Stimulated activated CD8-positive, alpha-beta memory T cell treated with anti-CD3 and anti-CD28 coated beads, Interleukin-7, amount 100 ng/mL, for 24 hours (primary cell): ENCODE measurements around the gene TFDP1.

Experiments
- DNase-seq: peaks from one replicate; pipeline ENCODE4 v3.0.0-alpha.2; 2020; ENCODE audit warnings: low read depth

TFDP1 gene

GRCh38 chr13:113584205-113584869 is at the start of gene TFDP1:
TSS of gene TFDP1 (plus strand) at chr13:113584753. CDS start at chr13:113585838, 1,085 bp downstream.
- peak; percentile 71 for DNase-seq

DNA sequence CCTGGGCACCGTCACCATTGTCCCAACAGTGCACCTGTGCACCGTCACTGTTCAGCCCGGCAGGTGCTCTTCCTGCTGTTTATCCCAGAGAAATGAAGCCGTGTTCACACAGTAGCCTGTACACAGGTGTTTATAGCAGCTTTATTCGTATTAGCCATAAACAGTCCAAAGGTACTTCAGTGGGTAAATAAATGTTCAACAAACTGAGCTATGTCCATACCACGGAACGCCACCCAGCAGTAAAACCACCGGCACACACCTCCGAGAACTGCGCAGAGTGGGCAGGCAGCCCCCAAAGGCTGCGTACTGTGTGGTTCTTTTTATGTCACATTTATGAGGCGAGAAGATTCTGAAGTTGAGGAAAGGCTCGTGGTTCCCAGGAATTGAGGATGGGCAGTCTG is 49.2 kb upstream of the TFDP1 start:
- DNase-seq = no peak

DNA sequence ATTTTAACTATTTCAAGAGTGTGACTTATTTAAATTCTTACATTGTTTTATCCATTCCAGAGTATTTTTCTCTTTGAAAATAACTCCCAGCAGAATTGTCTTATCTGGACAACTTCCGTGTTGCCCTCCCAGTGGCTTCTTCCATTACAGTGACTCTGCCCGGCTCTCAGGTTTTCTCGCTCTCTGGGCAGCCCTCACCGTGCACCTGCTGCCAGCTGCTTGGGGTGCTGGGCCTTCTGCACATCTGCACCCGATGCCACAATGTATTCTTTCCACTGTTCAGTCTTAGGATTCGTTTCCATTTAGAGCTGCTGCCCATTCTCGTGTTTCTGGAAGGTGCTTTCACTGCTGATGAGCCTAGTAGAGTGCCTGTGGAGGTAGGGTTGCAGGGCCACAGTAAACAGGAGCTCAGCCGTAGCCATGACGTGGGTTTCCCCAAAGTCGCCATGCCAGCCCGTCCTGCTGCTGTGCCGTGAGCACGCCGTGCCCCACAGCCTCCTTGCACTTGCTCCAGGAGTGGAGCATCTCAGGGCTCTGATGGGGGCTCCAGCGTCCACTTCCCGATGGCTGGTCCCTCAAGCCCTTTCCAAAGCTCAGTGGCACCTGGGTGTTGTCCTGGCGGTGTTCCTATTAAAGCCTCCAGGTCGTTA is 48.0 kb upstream of the TFDP1 start:
- no peak for DNase-seq

DNA sequence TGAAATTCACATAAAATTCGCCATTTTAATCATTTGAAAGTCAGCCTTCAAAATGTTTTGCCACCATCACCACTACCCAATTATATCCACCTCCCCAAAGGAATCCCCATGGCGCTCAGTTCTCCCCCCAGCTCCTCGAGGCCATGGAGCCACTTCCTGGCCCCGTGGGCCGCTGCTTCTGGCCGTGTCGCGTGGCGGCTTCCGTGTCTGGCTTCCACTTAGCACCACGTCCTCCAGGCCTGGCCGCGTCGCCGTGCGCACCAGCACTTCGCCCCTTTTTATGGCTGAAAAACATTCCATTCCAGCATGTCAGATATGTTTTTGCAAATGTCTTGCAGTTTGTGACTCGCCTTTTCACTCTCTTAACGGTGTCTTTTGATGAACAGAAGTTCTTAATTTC is 47.3 kb upstream of the TFDP1 start:
- DNase-seq = no peak

DNA sequence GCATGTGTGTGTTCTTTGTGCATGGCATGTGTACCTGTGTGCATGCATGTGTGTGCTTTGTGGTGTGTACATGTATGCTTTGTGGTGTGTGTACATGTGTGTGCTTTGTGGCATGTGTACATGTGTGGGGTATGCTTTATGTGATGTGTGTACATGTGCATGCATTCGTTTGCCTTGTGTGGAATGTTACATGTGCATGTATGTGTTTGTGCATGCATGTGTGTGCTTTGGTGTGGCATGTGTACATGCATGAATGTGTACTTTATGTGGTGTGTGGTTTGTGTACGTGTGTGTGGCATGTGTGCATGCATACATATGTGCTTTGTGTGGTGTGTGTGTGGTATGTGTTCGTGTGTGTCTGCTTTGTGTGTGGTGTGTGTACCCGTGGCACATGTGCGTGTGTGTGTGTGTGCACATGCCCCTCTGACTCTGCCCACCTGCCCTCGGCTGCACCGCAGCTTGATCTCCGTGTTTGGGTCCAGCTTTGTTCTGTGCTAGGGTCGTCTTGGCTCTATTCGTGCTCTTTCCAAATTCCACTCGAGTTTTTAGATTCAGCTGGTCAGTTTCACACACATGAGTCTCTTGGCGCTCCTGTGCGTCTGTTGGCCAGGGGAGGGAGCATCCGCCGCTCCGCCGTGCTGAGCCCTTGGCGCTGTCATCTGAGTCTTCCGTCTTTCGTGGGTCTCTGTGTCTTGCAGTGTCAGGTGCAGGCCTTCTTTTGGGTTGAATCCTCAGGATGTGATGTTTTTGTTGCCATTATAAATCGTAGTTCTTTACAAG is 46.5 kb upstream of the TFDP1 start:
- DNase-seq = no peak

GRCh38 chr13:113538689-113539058 is 45.9 kb upstream of the TFDP1 start:
- no peak for DNase-seq

GRCh38 chr13:113539176-113539575 is 45.4 kb upstream of the TFDP1 start:
- DNase-seq = no peak

DNA sequence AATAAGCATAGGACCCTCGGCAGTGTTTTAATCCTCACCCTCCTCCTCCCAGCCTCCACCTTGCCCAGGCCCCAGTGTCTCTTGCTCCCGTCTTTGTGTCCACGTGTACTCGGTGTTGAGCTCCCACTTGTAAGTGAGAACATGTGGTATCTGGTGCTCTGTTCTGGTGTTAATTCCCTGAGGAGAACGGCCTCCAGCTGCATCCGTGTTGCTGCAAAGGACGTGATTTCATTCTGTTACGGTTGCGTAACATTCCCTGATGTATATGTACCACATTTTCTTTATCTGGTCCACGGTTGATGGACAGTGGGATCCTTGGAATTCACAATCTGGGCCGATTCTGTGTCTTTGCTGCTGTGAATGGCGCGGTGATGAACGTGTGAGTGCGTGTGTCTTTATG is 44.7 kb upstream of the TFDP1 start:
- no peak for DNase-seq

DNA sequence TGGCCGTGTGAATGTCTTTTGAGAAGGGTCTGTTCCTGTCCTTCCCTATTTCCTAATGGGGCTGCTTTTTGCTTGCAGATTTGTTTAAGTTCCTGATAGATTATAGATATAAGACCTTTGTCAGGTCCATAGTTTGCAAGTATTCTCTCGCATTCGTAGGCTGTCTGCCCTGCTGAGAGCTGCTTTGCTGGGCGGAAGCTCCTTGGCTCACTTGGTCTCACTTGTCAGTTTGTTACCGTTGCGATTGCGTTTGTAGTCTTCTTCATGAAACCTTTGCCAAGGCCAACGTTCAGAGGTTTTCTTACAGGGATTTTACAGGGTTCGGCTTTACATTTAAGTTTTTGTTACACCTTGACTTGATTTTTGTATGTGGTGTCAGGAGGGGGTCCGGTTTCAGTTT is 44.0 kb upstream of the TFDP1 start:
- DNase-seq = no peak

DNA sequence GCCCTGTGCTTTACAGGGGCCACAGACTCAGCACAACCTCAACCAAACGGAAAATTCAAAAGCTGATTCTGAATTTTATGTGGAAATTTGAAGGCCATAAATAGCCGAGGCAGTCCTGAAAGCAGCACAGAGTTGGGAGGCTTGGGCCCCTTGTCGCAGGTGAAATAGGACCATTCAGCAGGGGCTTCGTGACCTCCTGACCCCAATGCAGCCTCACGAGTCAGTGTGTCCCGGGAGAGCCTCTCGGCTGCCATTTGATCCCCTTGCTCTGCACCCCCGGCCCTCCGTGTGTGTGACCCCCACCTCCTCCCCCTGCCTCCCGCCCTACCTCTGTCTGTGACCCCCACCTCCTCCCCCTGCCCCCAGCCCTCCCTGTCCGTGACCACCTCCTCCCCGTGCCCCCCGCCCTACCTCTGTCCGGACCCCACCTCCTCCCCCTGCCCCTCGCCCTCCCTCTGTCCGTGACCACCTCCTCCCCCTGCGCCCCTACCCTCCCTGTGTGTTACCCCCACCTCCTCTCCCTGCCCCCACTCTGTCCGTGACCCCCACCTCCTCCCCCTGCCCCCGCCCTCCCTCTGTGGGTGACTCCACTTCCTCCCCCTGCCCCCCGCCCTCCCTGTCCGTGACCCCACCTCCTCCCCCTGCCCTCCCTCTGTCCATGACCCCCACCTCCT is 41.7 kb upstream of the TFDP1 start:
- no peak for DNase-seq

DNA sequence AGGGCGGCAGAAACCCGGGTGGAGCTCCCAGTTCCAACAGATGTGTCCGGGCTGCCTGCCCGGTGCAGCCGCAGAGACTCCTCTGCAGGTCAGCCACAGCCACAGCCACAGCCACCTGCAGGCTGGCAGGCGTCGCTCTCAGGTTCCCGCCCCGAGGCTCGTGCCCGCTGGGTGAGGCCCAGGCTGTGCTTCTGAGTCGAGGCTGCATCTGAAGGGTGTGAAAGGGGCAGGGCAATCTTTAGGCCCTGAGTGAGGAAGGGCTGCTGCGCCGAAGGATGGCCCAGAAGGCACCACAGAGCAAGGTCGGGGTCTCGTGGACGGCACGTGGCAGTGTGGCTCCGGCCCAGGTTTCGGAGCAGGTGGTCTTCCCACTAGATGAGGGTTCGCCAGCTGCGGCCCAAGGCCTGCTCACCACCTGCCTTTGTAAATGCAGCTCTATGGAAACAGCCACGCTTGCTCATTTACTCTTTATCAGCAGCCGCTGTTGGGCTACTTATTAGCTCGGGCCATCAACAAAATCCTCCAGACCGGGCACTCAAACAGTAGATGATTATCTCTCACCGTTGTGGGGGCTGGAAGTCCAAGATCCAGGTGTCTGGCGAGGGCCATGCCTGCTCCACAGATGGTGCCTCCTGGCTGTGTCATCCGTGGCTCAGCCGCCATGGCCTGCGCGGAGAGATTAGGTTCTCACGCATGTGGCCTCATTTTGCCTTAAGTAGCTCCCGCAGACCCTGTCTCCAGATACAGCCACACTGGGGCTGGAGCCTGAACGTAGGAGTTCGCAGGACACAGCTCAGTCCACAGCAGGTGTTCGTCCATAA is 40.3 kb upstream of the TFDP1 start:
- DNase-seq = no peak

DNA sequence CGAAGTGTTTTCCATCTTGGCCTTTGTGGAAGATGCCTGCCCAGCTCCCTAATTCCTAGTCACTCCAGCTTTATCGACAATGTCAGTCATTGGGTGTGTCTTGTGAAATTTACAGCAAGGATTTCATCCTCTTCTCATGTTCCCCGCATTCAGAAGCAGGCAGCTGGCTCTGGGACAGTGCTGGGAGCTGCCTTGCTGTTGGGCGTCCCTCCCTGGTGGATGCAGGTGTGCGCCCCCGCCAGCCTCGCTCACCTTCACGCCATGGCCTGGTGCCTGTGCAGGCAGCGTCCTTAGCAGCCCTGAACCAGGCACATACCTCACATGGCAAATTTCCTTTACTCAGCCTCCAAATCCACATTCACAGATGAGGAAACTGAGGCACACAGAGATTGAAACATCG is 39.7 kb upstream of the TFDP1 start:
- no peak for DNase-seq

- no peak for DNase-seq
These were observed 39.1 kb upstream of the TFDP1 start for GRCh38 chr13:113545455-113545930.

DNA sequence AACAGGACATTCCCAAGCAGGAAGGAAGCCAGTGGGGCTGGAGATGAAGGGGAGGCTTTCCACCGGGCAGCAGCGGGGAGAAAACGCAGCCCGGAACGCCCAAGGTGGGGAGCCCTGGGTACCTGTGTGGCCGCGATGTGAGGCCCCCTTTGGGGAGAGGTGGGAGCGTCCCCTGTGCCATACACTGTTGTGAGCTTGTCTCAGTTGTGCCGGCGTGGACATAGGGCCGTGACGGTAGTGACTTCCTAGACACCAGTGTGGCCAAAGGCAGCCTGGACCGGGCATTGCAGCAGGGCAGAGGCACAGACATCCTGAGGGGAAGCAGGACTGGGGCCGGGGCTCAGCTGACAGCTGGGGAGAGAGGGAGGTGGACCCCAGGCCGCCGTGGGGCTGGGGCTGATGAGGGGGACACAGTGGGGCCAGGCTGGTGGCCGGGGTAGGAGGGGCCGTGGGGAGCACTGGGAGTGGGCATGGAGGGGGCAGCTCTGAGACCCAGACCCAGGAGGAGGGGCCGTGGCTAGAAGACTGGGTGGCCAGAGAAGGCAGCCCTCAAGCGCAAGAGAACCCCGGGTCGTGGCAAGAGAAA is 38.5 kb upstream of the TFDP1 start:
- DNase-seq = no peak

DNA sequence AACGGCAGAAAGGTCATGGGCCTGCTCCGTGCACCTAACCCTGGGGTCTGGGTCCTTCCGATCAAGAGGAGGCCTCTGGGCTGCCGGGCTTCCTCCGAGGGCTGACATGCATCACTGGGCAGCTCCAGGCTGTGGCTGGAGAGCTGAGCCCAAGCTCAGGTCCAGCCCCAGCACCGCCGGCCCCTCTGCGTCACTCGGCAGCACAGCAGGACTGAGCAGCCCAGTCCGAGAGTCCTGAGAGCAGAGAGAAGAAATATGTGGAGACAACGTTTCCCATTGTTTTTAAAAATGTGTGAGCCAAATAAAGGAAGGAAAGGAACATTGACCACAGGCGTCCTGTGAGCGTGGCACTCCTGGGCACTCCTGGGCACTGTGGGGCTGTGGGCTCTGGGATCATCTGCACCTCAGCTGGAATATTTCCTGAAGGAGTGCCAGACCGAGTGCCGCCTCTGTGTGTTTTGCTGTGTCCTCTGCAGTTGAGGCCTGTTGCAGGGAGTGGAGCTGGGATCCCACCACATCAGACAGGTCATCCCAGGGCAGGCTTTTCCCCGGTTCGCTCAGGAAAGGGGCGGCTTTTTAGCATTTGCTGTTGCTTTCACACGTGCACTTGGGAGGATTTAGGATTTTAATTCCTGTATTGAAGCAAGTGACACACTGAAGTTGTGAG is 37.8 kb upstream of the TFDP1 start:
- no peak for DNase-seq

GRCh38 chr13:113547238-113547971 is 37.1 kb upstream of the TFDP1 start:
- no peak for DNase-seq

- DNase-seq = no peak
These were observed 36.3 kb upstream of the TFDP1 start for GRCh38 chr13:113548171-113548641.

DNA sequence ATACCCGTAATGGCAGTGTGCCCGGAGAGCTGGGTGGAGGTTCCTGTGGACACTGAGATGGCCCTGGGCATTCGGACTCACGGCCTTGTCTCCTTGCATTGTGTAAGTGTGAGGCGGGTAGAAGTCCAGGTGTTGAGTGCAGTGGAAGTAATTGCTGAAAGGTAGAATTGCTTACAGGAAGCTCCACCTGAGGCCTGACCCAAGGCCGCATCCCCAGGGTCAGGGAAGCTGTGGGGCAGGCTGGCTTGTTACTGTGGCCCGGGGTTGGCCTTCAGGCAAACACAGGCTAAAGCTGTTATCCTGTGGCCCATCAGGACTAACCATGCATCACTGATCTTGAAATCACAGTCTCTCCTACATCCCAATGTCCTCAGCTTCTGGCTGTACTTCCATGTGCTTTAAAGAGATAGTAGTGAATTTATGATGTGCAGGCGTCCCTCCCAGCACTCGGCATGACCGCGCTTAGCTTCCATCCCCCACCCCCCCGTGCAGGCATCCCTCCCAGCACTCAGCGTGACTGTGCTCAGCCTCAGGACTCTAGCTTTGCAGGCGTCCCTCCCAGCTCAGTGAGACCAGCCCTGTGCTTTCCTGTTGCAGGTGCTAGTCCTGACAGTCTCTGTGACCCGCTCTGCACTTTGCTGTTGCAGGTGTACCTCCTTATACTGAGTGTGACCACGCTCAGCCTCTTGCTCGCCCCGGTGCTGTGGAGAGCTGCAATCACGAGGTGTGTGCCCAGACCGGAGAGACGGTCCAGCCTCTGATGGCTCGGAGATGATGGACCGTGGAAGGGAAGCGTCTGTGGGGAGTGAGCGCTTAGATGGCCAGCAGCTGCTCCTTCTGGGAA is 35.6 kb upstream of the TFDP1 start:
- no peak for DNase-seq

DNA sequence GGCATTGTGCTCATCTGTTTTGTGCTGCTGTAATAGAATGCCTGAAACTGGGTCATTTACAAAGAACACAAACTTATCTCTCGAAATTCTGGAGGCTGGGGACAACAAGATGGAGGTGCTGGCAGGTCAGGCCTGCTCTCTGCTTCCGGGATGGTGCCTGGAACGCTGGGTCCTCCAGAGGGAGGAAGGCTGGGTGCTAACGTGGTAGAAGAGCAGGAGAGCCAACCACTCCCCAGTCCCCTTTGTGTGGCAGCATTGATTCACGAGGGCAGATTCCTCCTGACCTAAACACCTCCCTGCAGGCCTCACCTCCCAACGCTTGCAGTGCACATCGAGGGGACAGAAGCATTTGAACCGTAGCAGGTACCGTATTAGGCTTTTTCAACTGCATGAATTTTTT is 34.1 kb upstream of the TFDP1 start:
- DNase-seq = no peak
